HG03159 (cell line): ENCODE data around the gene MYBPHL.

ENCODE experiments used
- ATAC-seq: cut with Tn5 transposase; IDR thresholded peaks from one replicate; pipeline ENCODE4 v1.9.1; 2021; ENCODE audit warnings: mild to moderate bottlenecking, moderate library complexity; ENCODE audit not compliant: unreplicated experiment

The MYBPHL gene

DNA sequence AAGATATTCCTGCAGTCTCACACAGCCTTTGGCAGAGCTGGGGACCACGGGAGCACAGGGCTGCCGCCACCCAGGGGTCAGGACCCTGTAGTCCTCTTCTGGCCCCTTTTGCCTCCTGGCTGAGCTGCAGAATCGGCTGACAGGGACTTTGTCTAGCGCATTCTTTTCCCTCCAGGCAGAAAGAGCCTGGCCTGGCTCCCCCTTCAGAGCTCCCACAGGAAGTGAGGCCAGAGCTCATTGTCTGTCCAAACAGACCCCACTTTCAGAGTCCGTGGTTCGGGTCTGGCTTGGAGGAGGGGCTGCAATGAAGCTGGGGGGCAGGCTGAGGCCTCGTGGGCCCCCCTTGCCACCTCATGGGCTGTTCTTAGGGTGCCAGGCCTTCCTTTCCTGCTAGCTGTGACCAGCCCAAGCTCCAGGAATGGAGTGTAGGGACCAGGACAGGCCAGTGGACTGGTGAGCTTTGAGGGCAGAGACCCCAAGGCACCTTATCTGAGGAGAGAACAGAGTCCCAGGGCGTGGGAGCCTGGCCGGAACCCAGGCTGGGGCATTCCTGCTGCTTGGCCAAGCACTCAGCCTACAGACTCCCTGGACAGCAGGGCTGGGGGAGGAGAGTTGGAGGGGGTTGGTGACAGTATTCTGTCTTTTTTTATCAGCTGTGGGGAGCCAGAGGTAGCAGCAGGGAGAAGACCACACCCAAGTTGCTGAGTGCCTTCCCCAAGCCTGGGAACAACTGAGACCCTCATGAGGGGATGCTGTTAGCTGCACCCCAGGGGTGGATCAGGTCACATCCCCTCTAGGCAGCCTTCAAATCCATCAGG is 52.8 kb downstream of the MYBPHL start:
- ATAC-seq = no peak

DNA sequence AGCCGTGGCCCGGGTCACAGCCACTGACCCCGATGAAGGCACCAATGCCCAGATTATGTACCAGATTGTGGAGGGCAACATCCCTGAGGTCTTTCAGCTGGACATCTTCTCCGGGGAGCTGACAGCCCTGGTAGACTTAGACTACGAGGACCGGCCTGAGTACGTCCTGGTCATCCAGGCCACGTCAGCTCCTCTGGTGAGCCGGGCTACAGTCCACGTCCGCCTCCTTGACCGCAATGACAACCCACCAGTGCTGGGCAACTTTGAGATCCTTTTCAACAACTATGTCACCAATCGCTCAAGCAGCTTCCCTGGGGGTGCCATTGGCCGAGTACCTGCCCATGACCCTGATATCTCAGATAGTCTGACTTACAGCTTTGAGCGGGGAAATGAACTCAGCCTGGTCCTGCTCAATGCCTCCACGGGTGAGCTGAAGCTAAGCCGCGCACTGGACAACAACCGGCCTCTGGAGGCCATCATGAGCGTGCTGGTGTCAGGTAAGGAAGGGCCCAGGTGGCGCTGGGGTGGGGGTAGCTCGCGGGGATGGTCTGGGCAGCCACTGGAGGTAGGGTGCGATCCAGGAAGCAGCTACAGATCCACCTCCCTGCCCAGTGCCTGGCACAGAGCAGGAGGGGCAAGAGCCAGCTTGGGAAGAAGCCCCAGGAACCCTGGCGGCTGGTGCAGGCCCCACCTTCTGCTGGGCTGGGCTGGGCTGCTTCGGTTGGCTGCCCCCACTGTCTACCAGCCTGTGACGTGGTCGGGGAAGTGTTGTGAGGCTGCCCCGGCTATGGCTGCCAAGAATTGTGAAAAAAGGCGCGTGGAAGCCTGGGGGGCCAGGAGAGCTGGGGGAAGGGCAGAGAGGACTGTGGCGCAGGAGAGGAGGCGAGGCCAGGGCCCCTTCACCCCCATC is 53.7 kb downstream of the MYBPHL start:
- no peak for ATAC-seq

- no peak for ATAC-seq
These were observed 54.5 kb downstream of the MYBPHL start for GRCh38 chr1:109252167-109252892.

DNA sequence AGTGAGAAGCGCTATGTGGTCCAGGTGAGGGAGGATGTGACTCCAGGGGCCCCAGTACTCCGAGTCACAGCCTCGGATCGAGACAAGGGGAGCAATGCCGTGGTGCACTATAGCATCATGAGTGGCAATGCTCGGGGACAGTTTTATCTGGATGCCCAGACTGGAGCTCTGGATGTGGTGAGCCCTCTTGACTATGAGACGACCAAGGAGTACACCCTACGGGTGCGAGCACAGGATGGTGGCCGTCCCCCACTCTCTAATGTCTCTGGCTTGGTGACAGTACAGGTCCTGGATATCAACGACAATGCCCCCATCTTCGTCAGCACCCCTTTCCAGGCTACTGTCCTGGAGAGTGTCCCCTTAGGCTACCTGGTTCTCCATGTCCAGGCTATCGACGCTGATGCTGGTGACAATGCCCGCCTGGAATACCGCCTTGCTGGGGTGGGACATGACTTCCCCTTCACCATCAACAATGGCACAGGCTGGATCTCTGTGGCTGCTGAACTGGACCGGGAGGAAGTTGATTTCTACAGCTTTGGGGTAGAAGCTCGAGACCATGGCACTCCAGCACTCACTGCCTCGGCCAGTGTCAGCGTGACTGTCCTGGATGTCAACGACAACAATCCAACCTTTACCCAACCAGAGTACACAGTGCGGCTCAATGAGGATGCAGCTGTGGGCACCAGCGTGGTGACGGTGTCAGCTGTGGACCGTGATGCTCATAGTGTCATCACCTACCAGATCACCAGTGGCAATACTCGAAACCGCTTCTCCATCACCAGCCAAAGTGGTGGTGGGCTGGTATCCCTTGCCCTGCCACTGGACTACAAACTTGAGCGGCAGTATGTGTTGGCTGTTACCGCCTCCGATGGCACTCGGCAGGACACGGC is 55.3 kb downstream of the MYBPHL start:
- no peak for ATAC-seq

- ATAC-seq = no peak
These were observed 56.1 kb downstream of the MYBPHL start for GRCh38 chr1:109250454-109251276.

- ATAC-seq = peak; percentile 28
These were observed 57.0 kb downstream of the MYBPHL start for GRCh38 chr1:109249654-109250401.

GRCh38 chr1:109248797-109249629 is 57.8 kb downstream of the MYBPHL start, which contains the start of gene CELSR2:
Gene CELSR2, plus strand, starts transcription at chr1:109249539. Its CDS starts 541 bp downstream, at chr1:109250080.
- peak; percentile 66 for ATAC-seq

DNA sequence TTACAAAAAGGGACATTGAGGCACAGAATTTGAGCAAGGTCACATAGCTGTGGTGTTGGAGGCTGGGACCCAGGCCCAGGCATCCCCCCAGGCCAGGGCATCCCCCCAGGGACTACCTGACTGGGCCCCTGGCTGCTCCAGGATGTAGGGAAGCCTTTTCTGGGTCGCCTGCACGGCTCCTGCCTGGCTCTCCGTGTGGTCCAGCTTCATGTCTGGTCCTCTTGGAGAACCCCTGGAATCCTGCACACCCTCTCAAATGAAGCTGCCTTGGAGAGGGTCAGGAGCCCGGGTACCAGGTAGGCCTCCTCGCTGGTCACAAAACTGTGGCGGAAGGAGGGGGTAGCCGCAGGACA is 58.4 kb downstream of the MYBPHL start:
- no peak for ATAC-seq

DNA sequence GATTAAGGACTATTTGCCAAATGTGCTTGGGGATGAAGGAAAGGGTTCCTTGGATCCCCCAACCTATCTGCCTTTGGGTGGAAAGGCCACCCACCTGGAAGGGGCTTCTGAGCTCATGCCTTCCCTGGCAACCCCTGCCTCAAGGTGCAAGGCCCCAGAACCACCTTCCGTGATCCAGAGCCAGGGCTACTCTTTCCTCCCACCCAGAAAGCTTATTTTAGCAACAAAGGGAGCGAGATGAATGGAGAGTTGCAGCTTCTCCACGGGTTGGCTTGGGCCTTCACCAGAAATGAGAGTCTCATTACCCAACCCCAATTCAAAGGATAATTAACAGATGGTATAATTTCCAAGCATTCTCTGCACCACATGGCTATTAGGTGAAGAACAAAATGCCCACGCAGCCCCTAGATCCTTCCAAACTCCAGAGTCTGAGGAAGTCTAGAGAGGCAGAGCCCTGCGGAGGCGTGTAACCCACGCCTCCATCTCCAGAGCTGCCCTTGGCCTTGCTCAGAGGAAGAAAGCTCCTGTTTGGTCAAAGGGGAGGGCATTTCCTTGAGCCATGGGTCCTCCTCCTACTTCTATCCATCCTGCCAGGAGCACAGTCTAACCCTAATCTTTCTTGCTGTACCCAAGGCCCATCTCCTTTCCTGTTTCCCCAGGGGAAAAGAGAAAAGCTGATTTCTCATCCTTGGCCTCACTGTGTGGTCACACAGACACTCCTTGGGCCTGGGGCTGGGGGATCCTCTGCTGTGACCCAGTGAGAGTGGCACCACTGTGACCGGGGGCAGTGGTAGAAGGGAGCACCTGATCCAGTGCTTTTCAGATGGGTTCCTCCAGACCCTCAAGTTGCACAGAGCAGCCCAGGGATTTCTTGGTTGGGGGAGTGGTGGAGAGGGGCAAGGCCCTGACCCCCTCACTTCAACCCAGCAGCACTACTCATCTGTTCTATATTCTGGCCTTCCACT is 59.1 kb downstream of the MYBPHL start:
- no peak for ATAC-seq

- ATAC-seq = no peak
These were observed 60.7 kb downstream of the MYBPHL start for GRCh38 chr1:109246141-109246551.

GRCh38 chr1:109243860-109244552 is 62.8 kb downstream of the MYBPHL start:
- ATAC-seq = no peak

- no peak for ATAC-seq
These were observed 63.6 kb downstream of the MYBPHL start for GRCh38 chr1:109243221-109243620.

DNA sequence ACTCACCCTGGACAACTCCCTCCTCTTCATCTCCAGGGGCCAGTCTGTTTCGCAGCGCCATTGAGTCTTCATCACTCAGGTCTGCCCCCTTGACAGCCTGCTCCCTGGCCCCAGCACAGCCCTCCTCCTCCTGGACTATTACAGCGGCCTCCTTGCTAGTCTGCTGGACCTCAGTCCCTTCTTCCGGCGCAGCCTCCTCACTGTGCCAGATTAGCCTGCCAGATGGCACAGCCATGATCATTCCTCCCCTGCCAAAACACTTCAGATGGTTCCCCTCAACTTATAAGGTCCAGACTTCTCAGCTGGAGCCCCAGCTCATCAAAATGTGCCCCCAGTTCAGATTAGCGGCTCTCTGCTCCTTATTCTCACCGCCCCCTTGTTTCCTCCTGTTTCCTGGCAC is 64.4 kb downstream of the MYBPHL start:
- ATAC-seq = no peak
